NCI-H2196 (cell line): ENCODE measurements around the gene SOSTDC1.
"Not testable (repeated sequence)": the region's sequence is repeated elsewhere in the genome, so short reads cannot be mapped to it uniquely, and the experiment has no call there.

Experiments used
- DNase-seq: peaks from one replicate; lab custom pipeline; 2025; ENCODE audit not compliant: unreplicated experiment; lab: John Stamatoyannopoulos, UW

SOSTDC1 gene

DNA sequence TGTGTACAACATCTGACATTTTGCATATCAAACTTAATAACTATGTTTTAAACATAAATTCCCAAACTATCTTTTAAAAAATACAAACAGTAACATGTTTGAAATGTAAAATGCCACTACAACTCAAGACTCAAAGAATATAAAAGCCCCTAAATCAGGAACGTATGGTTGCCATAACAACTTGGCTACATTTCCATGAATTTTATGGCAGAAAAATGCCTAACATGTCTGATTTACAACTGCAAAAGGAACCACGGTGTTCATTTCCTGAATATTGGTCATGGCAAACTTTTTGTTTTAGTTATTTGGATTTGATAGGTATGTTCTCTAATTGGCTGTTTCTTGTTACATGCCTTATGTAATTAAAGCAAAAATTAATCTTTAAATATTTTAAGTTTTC lies 2.0 kb downstream of the SOSTDC1 start:
- DNase-seq, result no peak

DNA sequence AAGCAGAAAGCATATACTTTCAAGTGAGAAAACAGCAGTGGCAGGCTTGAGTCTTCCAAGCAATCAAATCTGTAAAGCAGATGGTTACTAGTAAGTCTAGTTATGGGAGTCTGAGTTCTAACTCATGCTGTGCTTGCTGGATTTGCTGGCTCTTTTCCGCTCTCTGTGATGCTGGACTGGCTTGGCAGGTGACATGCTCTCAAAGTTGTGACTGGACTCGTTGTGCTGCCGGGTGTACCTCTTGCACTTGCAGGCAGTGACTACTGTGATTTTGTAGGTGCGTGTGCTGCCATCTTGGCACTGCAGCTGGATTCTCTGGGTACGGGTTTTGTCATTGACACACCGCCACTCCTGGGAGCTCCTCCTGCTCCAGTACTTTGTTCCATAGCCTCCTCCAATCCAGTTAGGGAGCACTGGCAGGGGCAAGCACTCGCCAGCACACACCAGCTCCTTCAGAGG lies 3.1 kb downstream of the SOSTDC1 start:
- DNase-seq, result no peak

DNA sequence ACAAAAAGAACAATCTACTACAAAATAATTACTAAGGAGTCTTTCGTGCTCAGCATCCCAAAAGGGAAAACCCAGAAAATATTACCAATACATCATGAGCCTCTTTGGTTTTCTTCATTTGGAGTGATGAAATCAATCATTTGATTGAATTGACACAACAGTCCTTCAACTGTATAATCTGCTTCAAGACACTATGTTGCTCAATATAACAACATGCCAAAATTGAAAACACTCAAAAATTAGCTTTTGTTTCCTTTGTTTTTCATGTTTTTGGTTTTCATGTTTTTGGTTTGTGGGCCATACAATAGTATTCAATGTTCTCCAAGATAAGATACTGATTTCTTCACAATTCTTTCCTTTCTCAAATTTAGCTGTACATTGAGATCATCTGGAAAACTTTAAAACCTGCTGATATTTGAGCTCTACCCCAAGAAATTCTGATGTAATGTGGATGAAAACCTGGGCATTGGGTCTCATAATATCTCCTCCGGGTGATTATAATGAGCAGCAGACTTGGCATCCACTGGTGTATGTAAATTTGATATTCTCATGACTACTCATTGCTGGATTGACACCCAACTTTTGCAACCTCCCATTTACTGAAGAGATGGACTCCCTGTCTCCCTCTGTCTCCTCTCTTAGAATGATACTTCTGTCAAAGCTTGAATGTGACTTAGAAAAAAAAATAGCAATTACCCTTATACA lies 4.6 kb downstream of the SOSTDC1 start:
- DNase-seq, result no peak

DNA sequence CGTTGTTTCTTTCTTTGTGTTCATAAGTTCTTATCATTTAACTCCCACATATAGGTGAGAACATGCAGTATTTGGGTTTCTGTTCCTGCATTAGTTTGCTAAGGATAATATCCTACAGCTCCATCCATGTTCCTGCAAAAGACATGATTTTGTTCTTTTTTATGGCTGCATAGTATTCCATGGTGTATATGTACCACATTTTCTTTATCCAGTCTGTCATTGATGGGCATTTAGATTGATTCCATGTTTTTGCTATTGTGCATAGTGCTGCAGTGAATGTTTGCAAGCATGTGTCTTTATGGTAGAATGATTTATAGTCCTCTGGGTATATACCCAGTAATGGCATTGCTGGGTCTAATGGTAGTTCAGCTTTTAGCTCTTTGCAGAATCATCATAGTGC lies 9.2 kb downstream of the SOSTDC1 start:
- DNase-seq, result not testable (repeated sequence)

DNA sequence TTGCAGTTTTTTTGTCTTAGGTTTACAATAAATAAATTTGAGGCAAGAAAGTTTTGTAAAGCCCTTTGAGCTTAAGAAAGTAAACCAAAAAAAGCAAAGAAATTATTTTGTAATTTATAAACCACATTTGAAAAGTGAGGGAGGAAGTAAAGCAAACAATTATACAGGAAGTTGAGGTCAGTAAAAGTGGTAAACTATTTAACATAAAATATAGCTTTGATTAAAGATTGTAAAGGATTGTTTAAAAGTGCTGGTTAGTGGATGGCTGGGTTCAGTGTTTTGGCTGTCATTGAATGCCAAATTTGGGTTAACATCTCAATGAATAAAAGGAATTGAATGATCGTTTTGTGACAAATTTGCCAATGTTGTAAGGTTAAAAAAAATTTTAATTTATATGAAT lies 9.9 kb downstream of the SOSTDC1 start:
- no peak for DNase-seq

DNA sequence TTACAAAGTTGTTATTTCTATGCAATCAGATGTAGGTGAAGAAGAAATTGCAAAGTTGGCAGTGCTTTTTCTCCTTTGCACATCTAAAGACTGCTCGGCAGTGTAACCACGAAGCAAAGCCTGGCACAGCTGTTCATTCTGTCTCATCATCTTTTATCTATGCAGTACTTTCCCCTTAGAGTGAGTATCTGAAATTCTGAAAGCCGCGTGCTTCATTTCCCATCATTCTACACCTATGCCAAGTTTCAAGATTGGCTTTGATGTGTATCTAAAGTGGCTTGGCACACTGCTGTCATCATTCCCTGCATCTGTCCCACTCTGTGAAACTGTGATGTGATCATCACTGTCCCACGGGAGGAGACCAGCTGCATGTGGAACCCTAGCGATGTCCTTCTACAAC lies 15.2 kb downstream of the SOSTDC1 start:
- no peak for DNase-seq

DNA sequence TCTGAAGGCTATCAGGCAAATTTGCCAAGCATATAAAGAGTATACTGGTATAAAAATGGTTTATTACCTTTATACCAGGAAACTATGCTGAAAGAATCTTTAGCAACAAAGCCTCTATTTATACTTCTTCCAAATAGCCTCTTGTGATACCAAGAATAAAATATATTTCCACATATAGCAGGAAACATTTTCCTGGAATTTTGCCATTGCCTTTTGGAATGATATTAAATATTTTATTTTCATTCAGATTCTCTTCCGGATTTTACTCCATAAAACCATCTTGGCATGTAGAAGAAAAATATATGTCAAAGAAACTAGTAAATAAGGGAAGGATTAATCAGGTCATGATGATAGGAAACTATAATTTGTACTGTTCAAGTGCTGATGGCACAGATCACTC lies 17.7 kb downstream of the SOSTDC1 start:
- DNase-seq, result no peak

DNA sequence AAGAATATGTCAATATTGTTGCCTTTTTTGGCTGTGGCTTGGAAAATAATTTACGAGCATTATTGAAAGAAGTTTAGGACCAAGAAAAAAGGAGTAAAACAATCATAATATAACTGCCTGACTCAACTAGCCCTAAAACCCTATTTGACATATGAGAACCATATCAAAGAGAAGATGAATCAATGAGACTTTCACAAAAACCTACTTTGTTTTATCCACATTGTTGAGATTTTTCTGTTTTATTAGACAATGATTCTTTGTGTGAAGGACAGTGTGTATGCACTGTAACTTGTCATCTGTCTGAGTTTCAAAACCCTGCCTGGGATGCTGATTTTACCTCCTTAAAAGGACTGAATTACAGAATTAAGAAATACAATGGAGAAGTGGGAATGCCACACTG lies 19.0 kb downstream of the SOSTDC1 start:
- DNase-seq, result no peak

DNA sequence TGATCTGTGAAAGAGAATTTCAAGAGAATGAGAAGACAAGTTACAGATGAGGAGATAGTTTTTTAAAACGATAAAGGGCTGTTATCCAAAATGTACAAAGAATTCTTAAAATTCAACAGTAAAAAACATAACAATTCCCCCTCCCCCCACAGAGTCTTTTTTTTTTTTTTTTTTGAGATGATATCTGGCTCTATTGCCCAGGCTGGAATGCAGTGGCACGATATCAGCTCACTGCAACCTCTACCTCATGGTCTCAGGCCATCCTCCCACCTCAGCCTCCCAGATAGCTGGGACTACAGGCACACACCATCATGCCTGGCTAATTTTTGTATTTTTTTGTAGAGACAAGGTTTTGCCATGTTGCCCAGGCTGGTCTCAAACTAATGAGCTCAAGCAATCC lies 21.7 kb downstream of the SOSTDC1 start:
- not testable (repeated sequence) for DNase-seq

DNA sequence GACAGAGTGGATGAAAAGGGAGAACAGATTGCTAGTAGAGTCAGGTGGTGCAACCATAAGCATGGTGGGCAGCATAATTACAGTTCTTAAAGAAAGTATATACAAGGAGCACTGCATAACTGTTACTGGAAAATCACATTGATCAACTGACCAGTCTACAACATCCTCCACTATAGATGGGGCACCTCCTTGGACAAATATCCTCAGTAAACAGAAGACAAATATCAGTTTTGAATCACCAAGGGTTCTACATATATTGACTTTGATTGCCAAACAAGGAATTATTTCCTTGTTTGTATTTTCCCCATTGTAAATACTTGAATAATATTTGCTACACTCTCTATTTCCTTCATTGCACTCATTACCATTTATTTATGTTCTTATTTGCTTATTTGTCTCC lies 26.6 kb downstream of the SOSTDC1 start:
- no peak for DNase-seq

DNA sequence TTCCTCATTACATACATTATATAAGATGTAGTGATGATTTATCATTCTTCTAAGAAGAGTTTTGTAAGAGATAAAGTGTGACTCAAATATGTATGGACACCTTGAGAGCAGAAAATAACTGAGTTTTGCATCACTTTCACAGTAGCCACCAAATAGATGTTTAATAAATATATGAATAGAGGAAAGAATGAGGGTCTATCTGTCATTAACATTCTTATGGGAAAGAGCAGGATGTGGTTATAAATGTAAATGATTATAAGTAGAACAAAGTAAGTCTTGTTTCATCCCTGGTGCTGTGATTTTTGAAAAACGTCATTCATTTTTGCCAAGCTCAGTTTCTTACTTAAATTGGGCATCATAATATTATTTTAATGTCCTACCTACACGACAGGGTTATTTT lies 29.2 kb downstream of the SOSTDC1 start:
- no peak for DNase-seq

DNA sequence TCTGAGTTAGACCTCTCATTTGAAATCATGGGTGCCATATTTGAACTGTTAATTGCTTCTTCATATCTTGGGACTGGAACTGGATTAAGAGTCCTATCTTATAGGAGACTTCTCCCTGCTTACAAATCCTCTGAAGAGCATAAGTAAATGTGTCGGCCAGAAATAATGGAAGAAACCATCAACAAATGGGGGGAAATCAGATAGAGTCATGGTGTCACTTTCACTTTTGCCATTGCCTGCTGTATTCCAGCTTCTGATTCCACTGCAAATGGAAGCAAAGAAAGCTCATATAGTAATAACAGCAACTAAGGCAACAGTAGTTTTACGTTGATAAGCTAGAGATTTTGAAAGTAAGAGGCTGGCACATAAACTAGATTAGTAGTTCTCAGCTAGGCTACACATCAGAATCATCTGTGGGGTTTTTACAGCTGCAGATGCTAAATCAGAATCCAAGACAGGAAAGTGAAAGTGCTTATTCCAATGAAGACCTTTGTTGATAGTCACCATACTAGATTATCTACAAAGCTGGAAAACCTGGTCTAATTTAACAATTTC lies 31.9 kb downstream of the SOSTDC1 start:
- no peak for DNase-seq

DNA sequence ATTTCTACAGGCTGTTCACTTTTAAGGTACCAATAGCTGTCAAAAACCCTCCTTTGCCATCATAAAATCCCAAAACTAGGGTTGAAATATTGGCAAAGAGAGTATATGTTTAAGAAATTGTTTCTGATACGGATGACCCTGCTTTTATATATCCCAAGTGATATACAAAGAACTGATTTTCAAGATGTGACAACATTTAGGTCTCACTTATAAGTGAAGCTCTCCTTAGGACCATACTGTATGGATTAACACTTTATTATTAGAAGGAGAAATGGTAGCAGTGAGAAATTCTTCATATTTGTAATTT lies 33.2 kb downstream of the SOSTDC1 start:
- DNase-seq, result no peak

DNA sequence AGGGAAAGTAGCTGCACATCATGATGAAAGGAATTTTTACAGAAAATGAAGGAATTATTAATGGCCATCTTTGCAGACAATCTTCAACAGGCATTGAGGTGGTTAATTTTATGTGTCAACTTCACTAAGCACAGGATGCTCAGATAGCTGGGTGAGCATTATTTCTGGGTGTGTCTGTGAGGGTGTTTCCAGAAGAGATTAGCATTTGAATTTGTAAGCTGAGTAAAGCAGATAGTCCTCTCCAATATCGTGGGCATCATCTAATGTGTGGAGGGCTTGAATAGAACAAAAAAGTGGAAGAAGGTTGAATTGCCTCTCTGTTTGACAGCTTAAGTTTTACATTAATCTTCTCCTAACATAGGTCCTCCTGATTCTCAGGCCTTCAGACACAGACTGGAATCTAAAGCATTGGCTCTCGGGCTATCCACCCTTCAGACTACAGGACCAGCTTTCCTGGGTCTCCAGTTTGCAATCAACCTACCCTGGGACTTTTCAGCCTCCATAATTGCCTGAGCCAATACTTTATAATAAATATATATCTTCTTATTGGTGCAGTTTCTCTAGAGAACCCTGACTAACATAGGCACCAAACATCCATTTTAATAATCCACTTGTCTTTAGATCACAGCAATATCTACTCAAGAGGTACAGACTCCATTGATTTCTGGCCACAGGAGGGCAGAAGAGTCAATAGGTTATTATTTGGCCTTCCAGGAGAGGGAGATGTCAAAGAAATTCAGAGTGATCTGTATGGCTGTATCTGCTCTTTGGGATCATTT lies 33.7 kb downstream of the SOSTDC1 start:
- no peak for DNase-seq

DNA sequence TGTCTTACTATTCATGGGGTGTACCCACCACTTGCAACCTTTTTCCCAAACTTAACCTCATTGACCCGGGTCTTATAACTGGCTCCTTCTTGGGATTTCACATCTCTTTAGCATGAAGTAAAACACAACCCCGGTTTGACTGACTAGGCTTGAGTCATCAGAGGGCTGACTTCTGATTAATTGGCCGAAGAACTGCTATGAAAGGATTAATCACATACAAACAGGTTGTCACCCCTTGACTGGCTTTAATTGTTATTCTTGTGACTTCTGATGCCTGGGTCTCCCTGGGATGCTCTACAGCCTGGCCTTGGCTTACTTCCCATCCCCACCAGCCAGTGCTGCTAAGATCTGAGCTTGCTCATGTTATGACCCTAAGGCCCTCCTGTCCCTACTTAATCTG lies 35.4 kb downstream of the SOSTDC1 start:
- DNase-seq, result no peak

DNA sequence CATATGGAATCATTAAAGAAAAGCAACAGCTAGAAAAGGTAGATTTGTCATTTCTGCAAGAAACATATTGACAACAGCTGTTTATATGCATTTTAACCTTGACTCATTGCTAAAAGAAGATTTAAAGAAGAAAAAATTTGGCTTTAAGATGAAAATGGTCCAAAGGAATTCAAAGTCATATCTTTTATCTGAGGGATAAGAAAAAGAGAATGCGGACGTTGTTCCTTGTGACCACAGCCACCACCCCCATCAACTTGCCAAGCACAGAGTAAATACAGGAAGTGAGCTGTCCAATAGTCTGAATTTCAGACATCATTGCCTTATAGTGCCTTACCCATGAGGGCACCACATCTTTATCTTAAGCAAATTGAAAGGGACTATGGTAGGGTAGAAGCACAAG lies 36.9 kb downstream of the SOSTDC1 start:
- no peak for DNase-seq

DNA sequence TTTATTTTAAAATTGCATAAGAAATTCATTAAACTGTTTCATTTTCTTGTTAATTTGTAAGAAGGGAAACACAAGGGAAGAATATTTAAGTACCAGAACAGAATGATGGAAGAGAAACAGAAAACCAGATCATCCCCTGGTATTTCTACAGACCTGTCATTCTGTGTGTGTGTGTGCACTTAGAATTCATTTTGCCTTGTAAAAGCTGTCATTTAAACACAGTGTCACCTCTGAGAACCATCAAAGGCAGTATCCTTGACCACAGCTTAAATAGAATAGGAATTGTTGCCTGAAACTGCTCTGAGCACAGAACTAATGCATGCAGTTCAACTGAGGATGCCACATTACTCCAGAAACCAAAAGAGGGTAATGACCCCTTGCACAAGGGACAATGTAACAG lies 37.4 kb downstream of the SOSTDC1 start:
- no peak for DNase-seq

DNA sequence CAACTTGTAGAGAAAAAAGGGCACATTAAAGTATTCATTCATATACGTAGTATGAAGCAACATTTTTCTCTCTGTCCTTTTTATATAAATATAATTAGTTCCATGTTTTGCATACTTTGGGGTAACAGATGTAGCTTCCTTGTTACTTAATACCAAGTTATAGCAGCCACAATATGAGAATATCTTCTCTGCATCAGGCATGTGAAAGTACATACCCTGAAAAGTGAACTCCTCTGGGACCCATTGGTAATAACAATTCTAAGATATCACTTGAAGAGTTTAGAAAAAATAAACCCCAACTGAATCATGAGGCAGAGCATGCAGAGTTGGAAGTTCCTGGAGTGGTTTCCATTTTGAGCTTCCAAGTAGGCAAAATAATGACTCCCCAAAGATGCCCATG lies 41.8 kb downstream of the SOSTDC1 start:
- no peak for DNase-seq

DNA sequence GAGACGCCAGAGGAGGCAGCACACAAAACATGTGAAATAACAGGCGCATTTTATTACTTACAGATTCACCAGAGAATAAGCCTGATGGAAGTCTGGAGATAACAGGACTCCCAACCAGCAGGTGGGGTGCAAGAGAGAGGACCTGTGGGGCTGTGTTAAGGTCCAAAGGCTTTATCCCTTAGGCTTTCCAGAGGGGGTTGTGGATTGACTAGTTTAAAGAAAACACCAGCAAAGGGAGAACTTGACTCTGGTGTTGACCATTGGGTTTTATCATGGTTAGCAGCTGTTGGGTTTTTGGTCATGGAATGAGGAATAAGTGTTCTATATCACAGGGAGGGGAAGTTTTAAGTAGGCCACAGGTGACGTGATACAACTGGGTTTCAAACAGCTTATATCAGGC lies 42.6 kb downstream of the SOSTDC1 start:
- DNase-seq, result no peak

DNA sequence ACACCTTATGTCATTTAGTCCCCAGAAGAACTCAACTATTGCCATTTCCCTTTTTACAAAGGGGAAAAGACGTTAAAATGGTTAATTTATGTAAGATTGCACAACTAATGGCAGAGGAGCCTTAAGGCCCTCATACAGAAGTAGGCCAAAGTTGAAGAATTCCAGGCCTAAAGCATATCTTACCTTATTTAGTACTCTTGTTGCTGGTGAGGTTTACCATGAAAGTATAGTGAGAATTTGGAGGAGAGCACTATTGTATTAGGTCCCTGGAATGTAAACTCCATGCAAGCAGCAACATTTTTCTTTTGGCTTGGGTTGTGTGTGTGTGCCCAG lies 43.5 kb downstream of the SOSTDC1 start:
- no peak for DNase-seq

DNA sequence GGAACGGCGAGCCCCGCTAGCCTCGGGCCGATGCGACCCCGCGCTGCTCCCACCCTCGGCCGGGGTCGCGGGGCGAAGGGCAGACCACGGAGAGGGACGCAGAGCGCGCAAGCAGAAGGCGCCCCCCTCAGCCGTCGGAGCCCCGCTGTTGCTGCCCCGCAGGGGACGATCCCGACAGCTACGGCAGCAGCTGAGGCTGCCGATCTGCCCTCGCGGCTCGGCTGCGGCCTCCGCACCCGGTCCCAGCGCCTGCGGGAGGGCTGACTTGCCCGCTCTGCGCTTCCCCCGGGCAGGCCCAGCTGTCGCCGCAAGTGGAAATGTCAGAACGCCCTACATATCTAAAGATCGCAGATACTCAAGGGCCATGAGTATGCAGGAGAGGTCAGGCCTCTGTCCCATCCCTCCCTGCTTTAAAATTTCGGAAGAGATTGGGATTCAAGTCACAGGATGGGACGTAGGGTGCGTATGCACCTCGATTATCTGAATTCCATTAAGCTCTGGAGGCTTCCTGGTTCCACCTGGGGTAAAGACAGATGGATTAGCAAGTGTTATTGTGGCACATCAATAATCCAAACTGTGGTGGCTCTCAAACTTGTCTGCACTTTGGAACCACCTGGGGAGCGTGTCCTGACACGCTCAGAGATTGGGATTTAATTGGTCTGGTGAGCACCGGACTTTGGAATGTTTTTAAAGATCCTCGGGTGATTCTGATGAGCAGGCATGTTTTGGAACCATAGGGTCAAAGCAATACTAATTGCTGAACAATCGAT lies 44.0 kb downstream of the SOSTDC1 start, which contains the start of gene CRPPA:
CRPPA (minus strand) TSS at position 206 of the 770 bp plus-strand sequence. CDS start 216 bp downstream, outside the sequence.
- DNase-seq, result no peak
